RWPE1 (cell line): ENCODE results near the gene SLC12A7.

Experiments used
- CTCF ChIA-PET: fragments of 350-600 bp; sonication (Branson Sonifier 250); formaldehyde crosslinking; extraction: SDS; loops from one replicate; lab custom pipeline; 2021; lab: Yijun Ruan, JAX
- POLR2A ChIA-PET: fragments of 400-600 bp; formaldehyde crosslinking; extraction: SDS; loops from one replicate; lab custom pipeline; 2020; ENCODE audit warnings: antibody characterized with exemption; ENCODE audit not compliant: low non-redundant PET; lab: Yijun Ruan, JAX
- DNase-seq: peaks from one replicate; pipeline ENCODE4 v3.0.0; 2012; ENCODE audit warnings: low spot score
- H3K27ac ChIP-seq: fragments of 450-650 bp; 2 replicates; pipeline ENCODE4 v1.5.1; 2017
- TF ChIP-seq, protein P1 (sequence below): fragments of 450-650 bp; conservative IDR thresholded peaks from 2 replicates; pipeline ENCODE4 v1.5.1; 2017; ENCODE audit warnings: low read depth, mild to moderate bottlenecking

Gene SLC12A7

DNA sequence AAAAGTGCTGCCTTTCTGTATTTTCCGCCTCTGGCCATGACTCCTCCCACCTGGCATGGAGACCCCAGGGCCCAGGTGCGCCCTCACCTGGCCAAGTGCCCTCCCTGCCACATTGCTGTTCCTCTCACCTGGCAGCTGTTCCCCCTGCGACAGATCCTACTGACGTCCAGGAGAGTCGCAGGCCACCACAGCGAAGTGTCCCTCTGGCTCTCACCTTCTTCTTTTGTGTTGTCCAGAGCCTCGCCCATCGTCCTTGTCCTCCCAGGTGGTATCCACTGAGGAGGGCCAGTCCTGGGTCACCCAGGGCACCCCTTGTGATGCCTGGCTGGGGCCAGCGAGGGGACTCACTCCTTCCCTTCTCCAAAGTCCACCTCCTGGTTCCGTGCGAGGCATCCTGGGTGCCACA lies 100.6 kb downstream of the SLC12A7 start:
- TF ChIP-seq, protein P1, sequence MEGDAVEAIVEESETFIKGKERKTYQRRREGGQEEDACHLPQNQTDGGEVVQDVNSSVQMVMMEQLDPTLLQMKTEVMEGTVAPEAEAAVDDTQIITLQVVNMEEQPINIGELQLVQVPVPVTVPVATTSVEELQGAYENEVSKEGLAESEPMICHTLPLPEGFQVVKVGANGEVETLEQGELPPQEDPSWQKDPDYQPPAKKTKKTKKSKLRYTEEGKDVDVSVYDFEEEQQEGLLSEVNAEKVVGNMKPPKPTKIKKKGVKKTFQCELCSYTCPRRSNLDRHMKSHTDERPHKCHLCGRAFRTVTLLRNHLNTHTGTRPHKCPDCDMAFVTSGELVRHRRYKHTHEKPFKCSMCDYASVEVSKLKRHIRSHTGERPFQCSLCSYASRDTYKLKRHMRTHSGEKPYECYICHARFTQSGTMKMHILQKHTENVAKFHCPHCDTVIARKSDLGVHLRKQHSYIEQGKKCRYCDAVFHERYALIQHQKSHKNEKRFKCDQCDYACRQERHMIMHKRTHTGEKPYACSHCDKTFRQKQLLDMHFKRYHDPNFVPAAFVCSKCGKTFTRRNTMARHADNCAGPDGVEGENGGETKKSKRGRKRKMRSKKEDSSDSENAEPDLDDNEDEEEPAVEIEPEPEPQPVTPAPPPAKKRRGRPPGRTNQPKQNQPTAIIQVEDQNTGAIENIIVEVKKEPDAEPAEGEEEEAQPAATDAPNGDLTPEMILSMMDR: peak; percentile 53
- POLR2A ChIA-PET: no interaction called here
- DNase-seq: peak; percentile 71
- CTCF ChIA-PET: interaction anchor here (0.7 to 2.0 kb wide), 9 partner anchors 17 to 634 kb away, joined by 3 to 8 read pairs (median 3); no protein-coding TSS in a partner anchor
- peak overlapping the region; percentile 49; the same call in 1 of the 2 replicates for H3K27ac ChIP-seq

DNA sequence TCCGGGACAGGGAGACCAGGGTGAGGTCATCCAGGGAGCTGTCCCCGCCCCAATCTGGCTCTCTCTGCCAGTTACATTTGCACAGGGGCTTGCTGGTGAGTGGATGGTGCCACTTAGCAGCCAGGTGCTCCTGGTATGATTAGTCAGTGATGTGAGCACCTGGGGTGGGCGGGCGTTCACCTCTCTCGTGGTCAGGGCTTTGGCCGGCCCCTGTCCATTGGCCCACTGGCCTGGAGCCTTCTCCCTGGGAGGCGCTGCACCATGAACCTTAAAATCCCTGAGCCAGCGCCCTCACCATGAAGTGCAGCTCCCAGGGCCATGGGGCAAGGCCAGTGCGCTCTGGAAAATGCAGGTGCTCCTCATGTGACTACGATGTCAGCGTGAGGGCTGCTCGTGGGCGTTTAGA lies 101.2 kb downstream of the SLC12A7 start:
- TF ChIP-seq, protein P1: no peak
- H3K27ac ChIP-seq: peak overlapping the region; percentile 49
- ChIA-PET POLR2A (no interaction called here), CTCF (interaction anchor here (0.7 to 2.0 kb wide), 9 partner anchors 16 to 634 kb away, joined by 3 to 8 read pairs (median 3); no protein-coding TSS in a partner anchor)
- DNase-seq: no peak

- ChIA-PET CTCF (interaction anchor here (0.5 to 2.0 kb wide), 7 partner anchors 20 to 508 kb away, joined by 3 to 8 read pairs (median 3); no protein-coding TSS in a partner anchor), POLR2A (interaction anchor here (1.1 kb wide), 1 partner anchor 45 kb away, joined by 3 read pairs; no protein-coding TSS in a partner anchor)
- DNase-seq: no peak
- peak overlapping the region; percentile 49 for H3K27ac ChIP-seq
- TF ChIP-seq, protein P1: no peak
These were observed 101.7 kb downstream of the SLC12A7 start for GRCh38 chr5:1010181-1010510.

- CTCF ChIA-PET: interaction anchor here (0.5 to 2.2 kb wide), 7 partner anchors 10 to 508 kb away, joined by 3 to 9 read pairs (median 4); no protein-coding TSS in a partner anchor
- TF ChIP-seq, protein P1: no peak
- DNase-seq: no peak
- POLR2A ChIA-PET: interaction anchor here (1.1 kb wide), 1 partner anchor 45 kb away, joined by 3 read pairs; no protein-coding TSS in a partner anchor
- peak overlapping the region; percentile 49 for H3K27ac ChIP-seq
These were observed 102.3 kb downstream of the SLC12A7 start for GRCh38 chr5:1009359-1010180.

GRCh38 chr5:1008451-1009358 lies 103.2 kb downstream of the SLC12A7 start, which contains the start of gene NKD2:
Gene NKD2, plus strand, starts transcription at chr5:1008802. Its CDS starts 256 bp downstream, at chr5:1009058.
- peak; percentile 49 for DNase-seq
- peak within 1 kb of the TSS; percentile 27; the same call in 1 of the 2 replicates for H3K27ac ChIP-seq
- TF ChIP-seq, protein P1: peak; percentile 95
- CTCF ChIA-PET: interaction anchor here (0.7 to 2.2 kb wide), 11 partner anchors 10 to 132 kb away, joined by 3 to 9 read pairs (median 3); no protein-coding TSS in a partner anchor
- POLR2A ChIA-PET: no interaction called here
